Fibroblast of lung (primary cell): ENCODE results near the gene CUEDC1. TPM values are rescaled to one million over a fixed set of nuclear protein-coding genes. Genes with fewer than 3 reads are reported as not detected.

Experiments used
- DNase-seq, 2 donors: peaks; one replicate each; pipeline versions ENCODE4 v3.0.0 to v3.0.0-alpha.2; 2010; ENCODE audit warnings: low read depth in 2 of 2
- H2AFZ ChIP-seq: 2 replicates; pipeline ENCODE4 v1.5.1; 2012; ENCODE audit warnings: low read length, control low read depth, inconsistent platforms
- H3K27ac ChIP-seq: 2 replicates; pipeline ENCODE4 v1.5.1; 2011; ENCODE audit warnings: low read length, control low read depth; ENCODE audit not compliant: insufficient read depth
- H3K27me3 ChIP-seq: 2 replicates; pipeline ENCODE4 v1.5.1; 2011; ENCODE audit warnings: mild to moderate bottlenecking, low read length; ENCODE audit not compliant: control insufficient read depth, insufficient read depth
- H3K36me3 ChIP-seq: 2 replicates; pipeline ENCODE4 v1.5.1; 2011; ENCODE audit warnings: low read length; ENCODE audit not compliant: control insufficient read depth, insufficient read depth
- H3K4me1 ChIP-seq: 2 replicates; pipeline ENCODE4 v1.5.1; 2011; ENCODE audit warnings: low read length; ENCODE audit not compliant: control insufficient read depth, insufficient read depth; ENCODE audit errors: extremely low read depth
- H3K4me2 ChIP-seq: 2 replicates; pipeline ENCODE4 v1.5.1; 2011; ENCODE audit warnings: low read length, control low read depth; ENCODE audit not compliant: insufficient read depth; ENCODE audit errors: extremely low read depth
- H3K4me3 ChIP-seq, 4 experiments: fragments of 200-600 bp in 1 of 4; sonication (generic) in 1 of 4; replicated peaks in 1 of 4; 2 replicates each; pipeline ENCODE4 v1.5.1; 2011 to 2016; ENCODE audit warnings: low read length in 4 of 4, low read depth in 3 of 4, mild to moderate bottlenecking in 3 of 4, control low read depth in 2 of 4, inconsistent platforms in 1 of 4, mixed read lengths in 1 of 4; ENCODE audit not compliant: insufficient read depth in 1 of 4; ENCODE audit errors: control extremely low read depth in 1 of 4
- H3K79me2 ChIP-seq: 2 replicates; pipeline ENCODE4 v1.5.1; 2012; ENCODE audit warnings: mild to moderate bottlenecking, low read length, inconsistent platforms; ENCODE audit not compliant: control insufficient read depth, insufficient read depth
- H3K9ac ChIP-seq: 2 replicates; pipeline ENCODE4 v1.5.1; 2011; ENCODE audit warnings: mild to moderate bottlenecking, low read length, control low read depth; ENCODE audit not compliant: insufficient read depth
- H3K9me3 ChIP-seq: 2 replicates; pipeline ENCODE4 v1.5.1; 2012; ENCODE audit warnings: low read depth, low read length; ENCODE audit not compliant: control insufficient read depth, insufficient read depth
- H4K20me1 ChIP-seq: 2 replicates; pipeline ENCODE4 v1.5.1; 2011; ENCODE audit warnings: low read length; ENCODE audit not compliant: control insufficient read depth, insufficient read depth; ENCODE audit errors: extremely low read depth
- CTCF ChIP-seq, 2 donors: IDR thresholded peaks in 1 of 2; conservative IDR thresholded peaks in 1 of 2; 1 replicate in 1 of 2; 2 replicates in 1 of 2; pipeline ENCODE4 v1.5.1; 2011 to 2012; ENCODE audit warnings: low read length in 2 of 2, control low read depth in 1 of 2, inconsistent platforms in 1 of 2, low read depth in 1 of 2, mild to moderate bottlenecking in 1 of 2
- EZH2 ChIP-seq: IDR thresholded peaks from 2 replicates; pipeline ENCODE4 v1.5.1; 2012; ENCODE audit warnings: low read length, control low read depth, mild to moderate bottlenecking; ENCODE audit errors: missing control alignments
- polyA minus RNA-seq: library from RNA; depleted of rRNA, polyadenylated mRNA; stranded (reverse); fragments of >200 nt; gene quantifications from 2 replicates; pipeline ENCODE4 v1.2.3, GENCODE V29; 2011; ENCODE audit warnings: low replicate concordance
- polyA plus RNA-seq, 2 donors: library from polyadenylated mRNA; depleted of rRNA in 1 of 2; stranded (reverse) in 1 of 2; unstranded in 1 of 2; fragments of >200 nt; gene quantifications; 2 replicates each; pipeline ENCODE4 v1.2.1, GENCODE V29; 2011 to 2012; ENCODE audit warnings: missing spikeins in 1 of 2
- total RNA-seq: library from RNA; depleted of rRNA; stranded (reverse); fragments of >200 nt; gene quantifications from 2 replicates; pipeline ENCODE4 v1.2.1, GENCODE V29; 2014

Gene CUEDC1
- total RNA-seq (6.2 and 11.9 TPM in 2 replicates), polyA plus RNA-seq (25.6 and 34.9 TPM in 2 replicates), polyA minus RNA-seq (25.6 and 37.1 TPM in 2 replicates)
- 26.6 and 35.9 TPM in 2 replicates for polyA plus RNA-seq (2012)

GRCh38 chr17:57955183-57955931 lies at the start of gene CUEDC1:
Gene CUEDC1, minus strand, starts transcription at chr17:57955412. Its CDS starts 69,848 bp downstream, at chr17:57885564.
- Histone ChIP-seq H3K4me2 (peak within 1 kb of the TSS; percentile 78), H3K27me3 (no peaks in the 10 kb centered on the region), H3K36me3 (no peaks in the 10 kb centered on the region), H3K9me3 (no peaks in the 10 kb centered on the region), H3K9ac (peak within 1 kb of the TSS; percentile 95), H3K4me3 (peak within 1 kb of the TSS; percentile 49 to 74 (median 63)), H4K20me1 (no peaks in the 10 kb centered on the region), H3K4me1 (peaks cover 23% of the 10 kb centered on the region), H3K79me2 (peaks cover 28% of the 10 kb centered on the region), H2AFZ (no peak within 1 kb of the TSS), H3K27ac (peak within 1 kb of the TSS; percentile 78)
- DNase-seq: peak; percentile 48 to 51
- TF ChIP-seq CTCF (conservative IDR thresholded peaks at IDR 0.05 in 1 of 2, IDR thresholded peaks at IDR 0.05 in 1 of 2; ENCODE audit: low read depth in 1 of 2, low read length in 2 of 2) (peak in 1 of 2 donors; percentile 17), EZH2 (no peak)

- Histone ChIP-seq H2AFZ (no peak overlapping the region), H4K20me1 (peaks cover 7% of the 10 kb centered on the region), H3K4me3 (peak overlapping the region; percentile 83 to 99 (median 90)), H3K79me2 (peaks cover 58% of the 10 kb centered on the region), H3K36me3 (peaks cover 12% of the 10 kb centered on the region), H3K4me2 (peak overlapping the region; percentile 100), H3K4me1 (peaks cover 14% of the 10 kb centered on the region), H3K27me3 (no peaks in the 10 kb centered on the region), H3K27ac (no peak overlapping the region), H3K9me3 (no peaks in the 10 kb centered on the region), H3K9ac (no peak overlapping the region)
- TF ChIP-seq EZH2 (no peak), CTCF (conservative IDR thresholded peaks at IDR 0.05 in 1 of 2, IDR thresholded peaks at IDR 0.05 in 1 of 2; ENCODE audit: low read depth in 1 of 2, low read length in 2 of 2) (no peak)
- DNase-seq: no peak
Measured at GRCh38 chr17:58004060-58004459, 48.8 kb upstream of the CUEDC1 start.

- Histone ChIP-seq H3K4me2 (peak overlapping the region; percentile 57), H3K9me3 (no peaks in the 10 kb centered on the region), H3K27me3 (no peaks in the 10 kb centered on the region), H3K27ac (no peak overlapping the region), H2AFZ (no peak overlapping the region), H3K4me3 (no peak overlapping the region), H3K79me2 (peaks cover 62% of the 10 kb centered on the region), H3K36me3 (peaks cover 12% of the 10 kb centered on the region), H4K20me1 (peaks cover 7% of the 10 kb centered on the region), H3K9ac (no peak overlapping the region), H3K4me1 (peaks cover 14% of the 10 kb centered on the region)
- no peak for DNase-seq
- TF ChIP-seq EZH2 (no peak), CTCF (conservative IDR thresholded peaks at IDR 0.05 in 1 of 2, IDR thresholded peaks at IDR 0.05 in 1 of 2; ENCODE audit: low read depth in 1 of 2, low read length in 2 of 2) (no peak)
Measured at GRCh38 chr17:58002973-58003372, 47.8 kb upstream of the CUEDC1 start.
